ENCODE data around the gene CDC42EP3.
A peak's percentile ranks its signal among the peaks of the same experiment; 100 is the strongest.

Gene CDC42EP3

GRCh38 chr2:37683241-37683640 lies 11.8 kb upstream of the CDC42EP3 start:
- no peak for DNase-seq

- no peak for DNase-seq
These were observed 11.0 kb upstream of the CDC42EP3 start for GRCh38 chr2:37682473-37682872.

- no peak for DNase-seq
These were observed 10.1 kb upstream of the CDC42EP3 start for GRCh38 chr2:37681587-37681986.

- DNase-seq = no peak
These were observed 7.7 kb upstream of the CDC42EP3 start for GRCh38 chr2:37679072-37679695.

GRCh38 chr2:37676274-37676673 lies 4.8 kb upstream of the CDC42EP3 start:
- DNase-seq = no peak

GRCh38 chr2:37674946-37675345 lies 3.5 kb upstream of the CDC42EP3 start:
- DNase-seq = no peak

- DNase-seq = no peak
These were observed 1.4 kb upstream of the CDC42EP3 start for GRCh38 chr2:37672870-37673184.

- DNase-seq = peak; percentile 69
These were observed 845 bp upstream of the CDC42EP3 start for GRCh38 chr2:37672104-37672869.

- no peak for DNase-seq
These were observed 318 bp upstream of the CDC42EP3 start for GRCh38 chr2:37671816-37672103.

- no peak for DNase-seq
These were observed 949 bp downstream of the CDC42EP3 start for GRCh38 chr2:37670378-37671008.

- no peak for DNase-seq
These were observed 2.0 kb downstream of the CDC42EP3 start for GRCh38 chr2:37669446-37669845.

GRCh38 chr2:37667704-37668103 lies 3.7 kb downstream of the CDC42EP3 start:
- DNase-seq = no peak

GRCh38 chr2:37666772-37667171 lies 4.7 kb downstream of the CDC42EP3 start:
- DNase-seq = no peak

GRCh38 chr2:37665604-37666362 lies 5.7 kb downstream of the CDC42EP3 start:
- no peak for DNase-seq

- DNase-seq = no peak
These were observed 6.4 kb downstream of the CDC42EP3 start for GRCh38 chr2:37665043-37665442.

GRCh38 chr2:37664231-37664643 lies 7.2 kb downstream of the CDC42EP3 start:
- DNase-seq = no peak

GRCh38 chr2:37663390-37663789 lies 8.1 kb downstream of the CDC42EP3 start:
- DNase-seq = no peak

- DNase-seq = no peak
These were observed 11.7 kb downstream of the CDC42EP3 start for GRCh38 chr2:37659723-37660122.

GRCh38 chr2:37658682-37659081 lies 12.8 kb downstream of the CDC42EP3 start:
- no peak for DNase-seq

- no peak for DNase-seq
These were observed 14.0 kb downstream of the CDC42EP3 start for GRCh38 chr2:37657471-37657870.

GRCh38 chr2:37656512-37657423 lies 14.7 kb downstream of the CDC42EP3 start:
- DNase-seq = peak; percentile 52
